PC-9 (cell line): ENCODE results near the gene ITSN2.

Experiments
- EZH2 ChIP-seq: fragments of 200-600 bp; sonication (generic); IDR thresholded peaks from 2 replicates; pipeline ENCODE4 v1.8.0; 2017; ENCODE audit warnings: antibody characterized with exemption, low read depth
- TF ChIP-seq, protein P1 (sequence below): fragments of 200-600 bp; sonication (generic); conservative IDR thresholded peaks from 2 replicates; pipeline ENCODE4 v1.6.1; 2017; ENCODE audit warnings: mixed run types, antibody characterized with exemption, mild to moderate bottlenecking, moderate library complexity

DNA sequence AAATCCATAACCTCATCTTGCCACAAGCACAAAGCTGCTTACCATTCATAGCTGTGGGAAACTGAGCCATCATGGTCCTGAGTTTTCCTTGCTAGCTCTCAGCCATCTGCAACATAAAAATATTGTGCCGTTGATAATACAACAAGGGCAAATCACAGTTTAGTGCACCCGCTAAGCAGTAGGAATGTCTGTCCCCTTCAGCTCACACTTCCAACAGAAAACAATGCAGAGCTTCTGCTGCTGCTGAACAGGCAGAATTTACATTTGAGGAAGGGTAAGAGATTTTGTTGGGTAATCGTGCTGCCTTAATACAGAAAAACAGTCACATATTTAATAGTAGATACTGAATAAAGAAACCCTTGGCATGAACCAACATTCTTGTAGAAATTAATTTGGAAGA, 32.3 kb downstream of the ITSN2 start:
- TF ChIP-seq, protein P1, sequence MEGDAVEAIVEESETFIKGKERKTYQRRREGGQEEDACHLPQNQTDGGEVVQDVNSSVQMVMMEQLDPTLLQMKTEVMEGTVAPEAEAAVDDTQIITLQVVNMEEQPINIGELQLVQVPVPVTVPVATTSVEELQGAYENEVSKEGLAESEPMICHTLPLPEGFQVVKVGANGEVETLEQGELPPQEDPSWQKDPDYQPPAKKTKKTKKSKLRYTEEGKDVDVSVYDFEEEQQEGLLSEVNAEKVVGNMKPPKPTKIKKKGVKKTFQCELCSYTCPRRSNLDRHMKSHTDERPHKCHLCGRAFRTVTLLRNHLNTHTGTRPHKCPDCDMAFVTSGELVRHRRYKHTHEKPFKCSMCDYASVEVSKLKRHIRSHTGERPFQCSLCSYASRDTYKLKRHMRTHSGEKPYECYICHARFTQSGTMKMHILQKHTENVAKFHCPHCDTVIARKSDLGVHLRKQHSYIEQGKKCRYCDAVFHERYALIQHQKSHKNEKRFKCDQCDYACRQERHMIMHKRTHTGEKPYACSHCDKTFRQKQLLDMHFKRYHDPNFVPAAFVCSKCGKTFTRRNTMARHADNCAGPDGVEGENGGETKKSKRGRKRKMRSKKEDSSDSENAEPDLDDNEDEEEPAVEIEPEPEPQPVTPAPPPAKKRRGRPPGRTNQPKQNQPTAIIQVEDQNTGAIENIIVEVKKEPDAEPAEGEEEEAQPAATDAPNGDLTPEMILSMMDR: no peak
- no peak for TF ChIP-seq EZH2
